Neuron (in vitro differentiated cells): ENCODE results near the gene C16orf74.

ENCODE experiments used
- H2AFZ ChIP-seq: one replicate; pipeline ENCODE4 v1.6.1; 2013; ENCODE audit warnings: low read depth, mild to moderate bottlenecking, inconsistent platforms, low read length, moderate library complexity
- H3K27me3 ChIP-seq: one replicate; pipeline ENCODE4 v1.6.1; 2013; ENCODE audit warnings: low read length; ENCODE audit not compliant: insufficient read depth
- H3K36me3 ChIP-seq: one replicate; pipeline ENCODE4 v1.6.1; 2013; ENCODE audit warnings: low read length; ENCODE audit not compliant: insufficient read depth
- H3K4me1 ChIP-seq: one replicate; pipeline ENCODE4 v1.6.1; 2013; ENCODE audit warnings: low read length; ENCODE audit not compliant: insufficient read depth
- H3K4me3 ChIP-seq: 2 replicates; pipeline ENCODE4 v1.5.1; 2013; ENCODE audit warnings: mild to moderate bottlenecking, low read length, moderate library complexity
- H3K9me3 ChIP-seq: one replicate; pipeline ENCODE4 v1.6.1; 2013; ENCODE audit warnings: low read length

Gene C16orf74

DNA sequence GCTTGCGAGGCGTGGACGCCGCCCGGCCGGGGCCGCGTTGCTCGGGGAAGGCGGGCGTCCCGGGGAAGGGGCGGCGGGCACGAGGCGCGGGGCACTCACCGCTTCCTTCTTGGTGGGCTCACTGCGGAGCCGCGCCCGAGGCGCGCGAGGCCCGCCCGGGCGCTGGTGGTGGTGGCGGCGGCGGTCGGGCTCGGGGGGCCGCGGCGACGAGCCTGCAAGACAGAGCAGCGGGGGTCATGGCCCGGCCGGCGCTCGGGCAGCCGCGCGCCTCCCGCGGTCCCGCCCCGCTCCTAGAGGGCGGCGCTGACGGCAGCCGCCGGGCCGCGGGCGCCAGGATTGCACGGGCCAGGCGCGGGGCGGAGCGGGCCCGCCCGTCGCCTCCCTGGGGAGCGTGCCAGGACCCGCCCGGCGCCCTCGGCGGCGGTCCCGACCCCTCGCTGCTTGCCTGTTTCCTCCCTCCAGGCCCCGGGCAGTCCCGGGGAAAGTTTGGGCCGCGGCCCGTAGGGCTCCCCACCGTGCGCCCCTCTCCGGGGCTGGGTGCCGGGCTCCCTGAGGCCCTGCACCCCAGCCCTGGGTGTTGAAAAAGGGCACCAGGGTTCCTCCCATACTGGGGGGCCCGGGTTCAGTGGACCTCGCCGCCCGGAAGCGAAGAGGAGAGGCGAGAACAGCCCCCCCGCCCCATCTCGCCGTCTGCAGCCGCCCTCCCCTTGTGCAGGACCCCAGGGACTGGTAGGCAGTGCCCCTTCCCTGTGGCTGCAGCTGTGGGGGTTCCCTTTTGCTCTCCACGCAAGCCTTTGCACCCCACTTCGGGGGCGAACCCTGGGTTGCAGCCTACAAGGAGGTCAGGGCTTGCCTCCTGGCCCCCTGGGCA lies at the start of gene C16orf74:
Gene C16orf74 (minus strand): TSS at position 270 of the 871 bp plus-strand sequence. CDS start 15,879 bp downstream, outside the sequence.
- peaks cover 15% of the 10 kb centered on the region for H3K4me1 ChIP-seq
- no peaks in the 10 kb centered on the region for H3K9me3 ChIP-seq
- peaks cover 37% of the 10 kb centered on the region for H3K27me3 ChIP-seq
- H2AFZ ChIP-seq = peak within 1 kb of the TSS; percentile 86
- H3K4me3 ChIP-seq = peak within 1 kb of the TSS; percentile 48
- no peaks in the 10 kb centered on the region for H3K36me3 ChIP-seq

DNA sequence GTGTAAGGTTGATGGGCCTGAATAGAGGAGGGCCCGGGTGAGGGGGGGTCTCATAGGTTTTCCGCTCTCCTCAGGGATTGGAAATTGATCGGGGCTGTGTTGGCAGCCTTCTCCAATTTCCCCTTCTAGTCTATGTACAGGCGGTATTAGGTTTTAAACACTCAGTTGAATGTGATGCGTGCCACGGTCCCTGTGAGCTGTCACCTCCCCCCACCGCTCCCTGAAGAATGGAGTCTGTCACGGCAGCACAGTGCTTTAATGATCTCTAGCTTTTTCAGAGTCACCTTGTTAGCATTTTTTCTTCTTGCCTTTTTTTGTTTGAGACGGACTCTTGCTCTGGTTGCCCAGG lies 49.4 kb upstream of the C16orf74 start:
- peaks cover 20% of the 10 kb centered on the region for H3K4me1 ChIP-seq
- H3K36me3 ChIP-seq = peaks cover 55% of the 10 kb centered on the region
- H3K27me3 ChIP-seq = no peaks in the 10 kb centered on the region
- peak overlapping the region; percentile 99 for H3K4me3 ChIP-seq
- no peak overlapping the region for H2AFZ ChIP-seq
- no peaks in the 10 kb centered on the region for H3K9me3 ChIP-seq

DNA sequence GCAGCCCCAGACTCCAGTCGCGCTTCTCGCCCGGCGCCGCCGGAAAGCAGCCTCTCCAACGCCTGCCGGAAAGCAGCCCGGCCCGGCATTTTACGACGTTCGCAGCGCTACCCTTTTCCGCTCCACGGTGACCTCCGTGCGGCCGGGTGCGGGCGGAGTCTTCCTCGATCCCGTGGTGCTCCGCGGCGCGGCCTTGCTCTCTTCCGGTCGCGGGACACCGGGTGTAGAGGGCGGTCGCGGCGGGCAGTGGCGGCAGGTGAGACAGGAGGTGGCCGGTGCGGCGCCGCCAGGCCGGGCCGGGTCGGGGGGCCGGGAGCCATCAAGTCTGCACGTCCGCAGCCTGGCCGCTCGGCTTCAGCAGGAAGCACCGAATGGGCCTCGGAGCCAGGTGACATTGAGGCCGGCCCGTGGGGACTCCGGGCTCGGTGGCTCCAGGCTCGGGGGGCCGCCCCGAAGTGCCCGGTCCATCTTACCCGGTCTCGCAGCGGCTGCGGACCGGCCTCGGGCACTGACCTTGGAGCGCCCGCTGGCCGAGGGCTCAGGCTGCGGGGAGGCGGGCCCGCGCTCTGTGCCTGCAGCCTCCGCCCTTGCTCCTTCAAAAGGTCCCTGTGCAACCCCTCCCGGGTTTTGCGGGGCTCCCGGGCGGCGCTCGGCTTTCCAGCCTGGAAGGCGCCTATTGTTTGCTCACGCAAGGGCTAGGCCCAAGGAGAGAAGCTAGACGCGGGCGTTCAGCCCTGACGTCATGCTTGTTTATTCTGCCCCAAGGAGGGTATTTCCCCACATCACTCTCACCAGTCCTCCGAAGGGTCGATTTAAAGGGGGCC lies 48.8 kb upstream of the C16orf74 start, which contains the start of the genes COX4I1 and EMC8:
Gene COX4I1 (plus strand): TSS at position 199 of the 824 bp plus-strand sequence. CDS start 1,511 bp downstream, outside the sequence.
Gene EMC8 (minus strand): TSS at position 48 of the 824 bp plus-strand sequence. CDS start 249 bp downstream, outside the sequence.
- peaks cover 55% of the 10 kb centered on the region for H3K36me3 ChIP-seq
- no peaks in the 10 kb centered on the region for H3K9me3 ChIP-seq
- peak within 1 kb of the TSS; percentile 67 for H2AFZ ChIP-seq
- peaks cover 20% of the 10 kb centered on the region for H3K4me1 ChIP-seq
- peak within 1 kb of the TSS; percentile 99 for H3K4me3 ChIP-seq
- no peaks in the 10 kb centered on the region for H3K27me3 ChIP-seq

DNA sequence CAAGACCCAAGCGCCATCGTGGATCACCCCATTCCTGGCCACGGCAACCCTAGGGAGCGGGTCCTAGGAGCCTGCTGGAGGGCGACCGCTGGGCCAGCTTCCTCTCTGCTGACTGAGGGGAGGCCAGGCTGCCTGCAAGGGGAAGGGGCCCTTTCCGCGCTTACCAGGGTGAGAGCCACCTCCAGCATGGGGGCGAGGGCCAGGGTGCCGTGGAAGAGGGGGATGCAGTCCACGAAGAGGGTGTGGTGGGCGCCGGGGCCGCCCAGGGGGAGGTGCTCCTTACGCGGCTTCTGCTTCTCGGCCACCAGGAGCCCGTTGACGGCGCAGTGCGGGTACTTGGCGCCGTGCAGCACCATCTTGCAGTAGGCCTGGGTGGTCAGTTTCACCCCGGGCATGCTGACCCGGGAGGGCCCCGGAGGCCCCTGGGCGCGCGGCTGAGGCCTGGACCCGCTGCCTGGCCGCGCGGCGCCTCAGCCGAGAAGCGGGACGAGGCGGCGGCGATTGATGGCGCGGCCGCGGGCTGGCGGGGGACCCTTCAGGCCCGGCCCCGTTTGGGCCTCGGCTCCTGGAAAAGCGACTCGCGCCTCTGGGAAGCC lies 48.1 kb upstream of the C16orf74 start:
- H3K9me3 ChIP-seq = no peaks in the 10 kb centered on the region
- peak overlapping the region; percentile 67 for H2AFZ ChIP-seq
- H3K4me3 ChIP-seq = peak overlapping the region; percentile 99
- H3K27me3 ChIP-seq = no peaks in the 10 kb centered on the region
- H3K4me1 ChIP-seq = peaks cover 20% of the 10 kb centered on the region
- H3K36me3 ChIP-seq = peaks cover 55% of the 10 kb centered on the region

DNA sequence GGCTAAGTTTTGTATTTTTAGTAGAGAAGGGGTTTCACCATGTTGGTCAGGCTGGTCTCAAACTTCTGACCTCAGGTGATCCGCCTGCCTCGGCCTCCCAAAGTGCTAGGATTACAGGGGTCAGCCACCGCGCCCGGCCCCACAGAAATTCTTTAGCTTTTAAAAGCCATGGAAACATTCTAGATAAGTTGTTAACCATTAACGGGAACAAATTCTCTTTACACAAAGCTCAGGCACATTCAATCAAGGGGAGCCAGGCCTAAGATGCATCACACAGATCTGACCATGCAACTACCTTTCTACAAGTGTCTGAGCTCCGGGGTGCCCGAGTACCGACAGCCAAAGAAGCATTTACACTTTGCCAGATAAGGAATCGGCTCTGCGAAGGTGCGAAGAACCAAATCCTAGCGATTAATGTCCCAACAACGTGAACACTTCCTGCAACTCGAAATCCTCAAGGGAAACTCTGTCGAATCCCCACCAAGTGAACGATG lies 47.4 kb upstream of the C16orf74 start:
- Histone ChIP-seq H3K4me1 (peaks cover 20% of the 10 kb centered on the region), H3K36me3 (peaks cover 48% of the 10 kb centered on the region), H3K4me3 (peak overlapping the region; percentile 99), H2AFZ (no peak overlapping the region), H3K9me3 (no peaks in the 10 kb centered on the region), H3K27me3 (no peaks in the 10 kb centered on the region)

DNA sequence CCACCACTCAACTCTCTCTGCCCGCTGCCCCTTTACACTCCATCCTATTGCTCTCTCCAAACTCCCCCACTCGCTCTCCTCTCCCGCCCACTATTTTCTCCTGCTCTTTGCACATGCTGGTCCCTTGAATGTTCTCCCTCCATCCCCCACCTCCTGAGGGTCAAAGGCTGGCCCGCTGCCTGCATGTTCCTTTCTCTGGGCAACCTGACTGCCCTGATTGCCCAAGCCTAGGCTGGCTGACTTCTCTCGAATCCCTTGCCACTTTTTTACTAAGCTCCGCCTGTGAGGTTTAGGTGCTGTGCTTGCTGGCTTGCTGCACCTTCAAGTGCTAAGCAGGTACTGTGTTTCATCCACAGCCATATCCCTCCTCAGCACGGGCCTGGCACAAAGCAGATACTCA lies 45.7 kb upstream of the C16orf74 start:
- Histone ChIP-seq H3K4me3 (no peak overlapping the region), H3K36me3 (peaks cover 37% of the 10 kb centered on the region)

DNA sequence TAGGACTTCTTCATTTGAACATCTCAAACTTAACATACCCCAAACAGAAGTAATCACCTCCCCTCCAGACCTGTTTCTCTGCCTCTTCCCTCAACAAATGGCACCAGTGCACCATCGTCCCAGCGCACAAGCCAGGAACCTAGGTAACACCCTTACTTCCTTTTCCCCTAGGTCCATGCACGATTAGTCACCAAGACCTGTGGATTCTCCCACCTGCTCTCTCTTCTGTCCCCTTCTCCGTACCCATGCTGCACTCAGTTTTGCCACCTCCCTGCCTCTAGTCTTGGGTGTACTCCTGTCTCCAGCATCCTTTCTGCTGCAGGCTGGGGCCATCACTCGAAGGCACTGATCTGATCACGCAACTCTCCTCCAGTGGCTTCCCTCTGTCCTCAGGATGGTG lies 45.3 kb upstream of the C16orf74 start:
- Histone ChIP-seq H2AFZ (no peak overlapping the region), H3K9me3 (peaks cover 9% of the 10 kb centered on the region), H3K27me3 (no peaks in the 10 kb centered on the region), H3K36me3 (peaks cover 37% of the 10 kb centered on the region), H3K4me3 (no peak overlapping the region), H3K4me1 (peaks cover 20% of the 10 kb centered on the region)

More for the DNA sequence above, 45.7 kb upstream of the C16orf74 start:
- peaks cover 20% of the 10 kb centered on the region for H3K4me1 ChIP-seq
- H3K27me3 ChIP-seq = no peaks in the 10 kb centered on the region
- peaks cover 6% of the 10 kb centered on the region for H3K9me3 ChIP-seq
- H2AFZ ChIP-seq = no peak overlapping the region

DNA sequence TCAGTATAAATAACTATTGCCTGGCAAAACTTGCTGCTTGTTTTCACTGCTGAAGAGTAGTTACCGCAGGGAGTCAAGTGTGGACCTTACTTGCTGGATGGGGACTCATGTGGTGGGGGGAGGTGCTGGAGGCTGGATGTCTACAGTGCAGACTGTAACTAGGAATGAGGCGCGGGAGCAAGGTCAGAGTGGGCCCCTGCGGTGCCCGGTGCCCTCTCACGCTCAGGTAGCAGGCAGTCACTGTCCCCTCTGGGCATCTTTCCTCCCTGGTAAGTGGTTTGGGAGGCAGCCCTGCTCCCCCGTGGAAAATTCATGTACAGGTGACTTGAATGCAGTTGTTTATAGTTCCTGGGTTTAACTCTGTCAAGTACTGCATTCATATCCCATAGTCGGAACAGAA lies 43.8 kb upstream of the C16orf74 start:
- H2AFZ ChIP-seq = no peak overlapping the region
- no peaks in the 10 kb centered on the region for H3K27me3 ChIP-seq
- H3K36me3 ChIP-seq = peaks cover 37% of the 10 kb centered on the region
- peaks cover 11% of the 10 kb centered on the region for H3K4me1 ChIP-seq
- no peak overlapping the region for H3K4me3 ChIP-seq
- peaks cover 9% of the 10 kb centered on the region for H3K9me3 ChIP-seq

DNA sequence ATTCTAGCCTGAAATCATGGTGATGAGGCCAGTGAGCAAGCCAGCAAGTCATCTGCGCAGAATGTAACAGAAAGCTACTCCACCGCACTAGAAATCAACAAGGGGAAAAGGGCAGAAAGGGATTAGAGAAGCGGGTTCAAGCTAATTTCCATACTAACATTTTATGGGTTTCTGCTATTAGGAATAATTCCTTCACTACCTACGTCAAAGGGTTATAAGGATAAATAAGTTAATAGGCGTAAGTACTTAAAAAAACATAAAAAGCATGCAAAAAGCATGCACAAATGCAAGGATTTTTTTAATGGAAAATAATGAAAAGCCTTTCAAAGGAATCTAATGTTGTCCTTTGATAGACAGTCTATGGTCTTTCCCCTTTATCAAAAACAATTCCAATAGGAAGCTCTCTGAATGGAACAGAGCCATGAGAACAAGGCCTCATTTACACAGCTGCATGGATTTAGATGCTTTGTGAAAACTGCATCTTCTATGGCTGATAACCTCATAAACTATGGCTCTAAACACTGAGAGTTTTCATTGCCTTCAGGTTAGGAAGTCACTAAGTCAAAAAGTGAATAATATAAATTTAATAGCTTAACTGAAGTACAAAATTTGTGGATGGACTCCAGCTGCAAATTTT lies 42.9 kb upstream of the C16orf74 start:
- Histone ChIP-seq H3K9me3 (peaks cover 9% of the 10 kb centered on the region), H2AFZ (no peak overlapping the region), H3K27me3 (no peaks in the 10 kb centered on the region), H3K36me3 (peaks cover 40% of the 10 kb centered on the region), H3K4me1 (peaks cover 11% of the 10 kb centered on the region), H3K4me3 (no peak overlapping the region)

DNA sequence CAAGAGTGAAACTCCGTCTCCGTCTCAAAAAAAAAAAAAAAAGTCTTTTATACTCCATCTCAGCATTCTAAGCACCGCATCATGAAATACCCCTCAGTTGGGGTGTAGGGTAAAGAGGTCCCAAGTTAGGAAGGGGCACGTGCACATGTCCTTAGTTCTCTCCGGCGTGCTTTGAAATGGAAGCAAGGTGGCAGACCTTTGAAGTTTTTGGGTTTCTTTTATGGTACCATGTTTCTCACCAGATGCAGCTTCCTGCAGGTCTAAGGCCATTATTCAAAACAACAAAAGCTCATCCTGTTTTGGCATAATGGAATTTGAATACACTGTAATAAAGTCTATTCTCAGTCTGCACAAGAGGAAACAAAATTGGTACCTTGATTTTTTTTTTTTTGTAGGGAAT lies 38.9 kb upstream of the C16orf74 start:
- H3K36me3 ChIP-seq = peaks cover 50% of the 10 kb centered on the region
- no peak overlapping the region for H2AFZ ChIP-seq
- no peaks in the 10 kb centered on the region for H3K27me3 ChIP-seq
- peaks cover 9% of the 10 kb centered on the region for H3K9me3 ChIP-seq
- no peak overlapping the region for H3K4me3 ChIP-seq
- H3K4me1 ChIP-seq = no peaks in the 10 kb centered on the region

DNA sequence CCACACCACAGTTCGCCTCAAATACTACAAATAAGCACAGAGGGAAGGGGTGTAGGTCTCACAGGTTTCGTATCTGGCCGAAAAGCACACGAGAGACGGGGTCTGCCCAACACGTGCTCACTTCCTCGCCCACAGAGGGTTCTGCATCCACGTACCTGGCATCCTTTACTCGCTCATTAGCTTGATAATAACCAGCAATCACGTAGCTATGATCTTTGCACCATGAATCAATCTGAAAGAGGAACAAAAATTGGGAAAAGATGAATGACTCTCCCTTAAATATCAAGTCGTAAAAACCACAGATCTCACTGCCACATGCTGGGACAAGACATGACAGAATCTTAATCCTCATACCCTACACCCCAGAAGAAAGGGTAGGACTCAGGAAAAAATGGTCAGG lies 37.9 kb upstream of the C16orf74 start:
- H3K9me3 ChIP-seq = peaks cover 9% of the 10 kb centered on the region
- no peaks in the 10 kb centered on the region for H3K4me1 ChIP-seq
- no peak overlapping the region for H3K4me3 ChIP-seq
- peaks cover 48% of the 10 kb centered on the region for H3K36me3 ChIP-seq
- H2AFZ ChIP-seq = no peak overlapping the region
- H3K27me3 ChIP-seq = no peaks in the 10 kb centered on the region

DNA sequence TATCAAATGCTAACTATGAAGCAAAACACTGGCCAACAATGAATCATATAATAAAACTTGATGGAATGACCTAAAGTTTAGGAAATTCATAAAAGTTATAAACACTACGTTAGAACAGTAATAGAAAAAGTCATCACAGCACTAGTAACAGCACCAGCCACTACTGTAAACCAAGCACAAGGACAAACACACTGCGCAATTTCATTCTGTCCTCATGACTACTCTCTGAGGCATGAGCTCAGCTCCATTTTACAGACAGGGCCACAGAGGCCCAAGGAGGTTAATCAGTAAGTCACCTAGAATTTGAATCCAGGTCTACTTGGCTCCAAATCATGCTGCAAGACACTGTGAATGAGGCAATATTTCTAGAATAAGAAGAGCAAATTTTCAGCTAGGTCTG lies 35.0 kb upstream of the C16orf74 start:
- no peak overlapping the region for H2AFZ ChIP-seq
- no peaks in the 10 kb centered on the region for H3K4me1 ChIP-seq
- no peaks in the 10 kb centered on the region for H3K9me3 ChIP-seq
- H3K27me3 ChIP-seq = no peaks in the 10 kb centered on the region
- no peak overlapping the region for H3K4me3 ChIP-seq
- H3K36me3 ChIP-seq = peaks cover 57% of the 10 kb centered on the region
